Parathyroid adenoma (tissue), 2 donors: ENCODE results near the gene SKIC8.

Experiments used
- H2AFZ ChIP-seq: fragments of 300-600 bp; sonication (generic); one replicate; pipeline ENCODE4 v1.7.0; 2017; ENCODE audit warnings: antibody characterized with exemption, mild to moderate bottlenecking
- H3K27ac ChIP-seq: fragments of 300-600 bp; sonication (generic); one replicate; pipeline ENCODE4 v1.7.0; 2017
- H3K27me3 ChIP-seq: fragments of 300-600 bp; sonication (generic); one replicate; pipeline ENCODE4 v1.7.0; 2017; ENCODE audit warnings: low read length; ENCODE audit not compliant: control insufficient read depth, insufficient read depth
- H3K36me3 ChIP-seq: fragments of 300-600 bp; sonication (generic); one replicate; pipeline ENCODE4 v1.7.0; 2017; ENCODE audit warnings: low read length; ENCODE audit not compliant: control insufficient read depth, insufficient read depth
- H3K4me1 ChIP-seq: fragments of 300-600 bp; sonication (generic); one replicate; pipeline ENCODE4 v1.7.0; 2017; ENCODE audit warnings: control low read depth
- H3K4me2 ChIP-seq: fragments of 300-600 bp; sonication (generic); one replicate; pipeline ENCODE4 v1.7.0; 2017; ENCODE audit warnings: low read length
- H3K4me3 ChIP-seq: fragments of 300-600 bp; sonication (generic); one replicate; pipeline ENCODE4 v1.7.0; 2017; ENCODE audit warnings: low read depth, low read length
- H3K79me2 ChIP-seq: fragments of 300-600 bp; sonication (generic); one replicate; pipeline ENCODE4 v1.7.0; 2017; ENCODE audit warnings: control low read depth
- H3K9ac ChIP-seq: fragments of 300-600 bp; sonication (generic); one replicate; pipeline ENCODE4 v1.7.0; 2017; ENCODE audit warnings: mild to moderate bottlenecking
- H3K9me3 ChIP-seq: fragments of 300-600 bp; sonication (generic); one replicate; pipeline ENCODE4 v1.7.0; 2017; ENCODE audit warnings: low read length; ENCODE audit not compliant: control insufficient read depth
- TF ChIP-seq, protein P1 (sequence below): fragments of 300-600 bp; sonication (generic); IDR thresholded peaks from one replicate; pipeline ENCODE4 v1.7.0; 2017; ENCODE audit warnings: antibody characterized with exemption, mild to moderate bottlenecking
- donor health status: primary hyperparathyroidism.

Gene SKIC8

GRCh38 chr15:78308422-78309032 is 9.1 kb upstream of the SKIC8 start:
- no peak overlapping the region for H3K9ac ChIP-seq
- no peaks in the 10 kb centered on the region for H3K4me1 ChIP-seq
- TF ChIP-seq, protein P1, sequence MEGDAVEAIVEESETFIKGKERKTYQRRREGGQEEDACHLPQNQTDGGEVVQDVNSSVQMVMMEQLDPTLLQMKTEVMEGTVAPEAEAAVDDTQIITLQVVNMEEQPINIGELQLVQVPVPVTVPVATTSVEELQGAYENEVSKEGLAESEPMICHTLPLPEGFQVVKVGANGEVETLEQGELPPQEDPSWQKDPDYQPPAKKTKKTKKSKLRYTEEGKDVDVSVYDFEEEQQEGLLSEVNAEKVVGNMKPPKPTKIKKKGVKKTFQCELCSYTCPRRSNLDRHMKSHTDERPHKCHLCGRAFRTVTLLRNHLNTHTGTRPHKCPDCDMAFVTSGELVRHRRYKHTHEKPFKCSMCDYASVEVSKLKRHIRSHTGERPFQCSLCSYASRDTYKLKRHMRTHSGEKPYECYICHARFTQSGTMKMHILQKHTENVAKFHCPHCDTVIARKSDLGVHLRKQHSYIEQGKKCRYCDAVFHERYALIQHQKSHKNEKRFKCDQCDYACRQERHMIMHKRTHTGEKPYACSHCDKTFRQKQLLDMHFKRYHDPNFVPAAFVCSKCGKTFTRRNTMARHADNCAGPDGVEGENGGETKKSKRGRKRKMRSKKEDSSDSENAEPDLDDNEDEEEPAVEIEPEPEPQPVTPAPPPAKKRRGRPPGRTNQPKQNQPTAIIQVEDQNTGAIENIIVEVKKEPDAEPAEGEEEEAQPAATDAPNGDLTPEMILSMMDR: peak; percentile 38
- H3K27ac ChIP-seq: no peak overlapping the region
- no peak overlapping the region for H3K4me2 ChIP-seq
- no peak overlapping the region for H3K4me3 ChIP-seq
- no peaks in the 10 kb centered on the region for H3K27me3 ChIP-seq
- H3K9me3 ChIP-seq: no peaks in the 10 kb centered on the region
- H3K79me2 ChIP-seq: no peaks in the 10 kb centered on the region
- no peaks in the 10 kb centered on the region for H3K36me3 ChIP-seq
- no peak overlapping the region for H2AFZ ChIP-seq

- Histone ChIP-seq H3K4me1 (no peaks in the 10 kb centered on the region), H3K27ac (no peak overlapping the region), H3K4me2 (no peak overlapping the region), H3K9ac (no peak overlapping the region), H3K9me3 (no peaks in the 10 kb centered on the region), H3K79me2 (no peaks in the 10 kb centered on the region), H3K36me3 (no peaks in the 10 kb centered on the region), H2AFZ (no peak overlapping the region), H3K4me3 (no peak overlapping the region), H3K27me3 (no peaks in the 10 kb centered on the region)
- TF ChIP-seq, protein P1: no peak
These were observed 8.6 kb upstream of the SKIC8 start for GRCh38 chr15:78307976-78308375.

- Histone ChIP-seq H2AFZ (no peak overlapping the region), H3K79me2 (no peaks in the 10 kb centered on the region), H3K9ac (no peak overlapping the region), H3K27ac (no peak overlapping the region), H3K9me3 (no peaks in the 10 kb centered on the region), H3K36me3 (no peaks in the 10 kb centered on the region), H3K4me3 (no peak overlapping the region), H3K4me1 (no peaks in the 10 kb centered on the region), H3K4me2 (no peak overlapping the region), H3K27me3 (no peaks in the 10 kb centered on the region)
- TF ChIP-seq, protein P1: no peak
These were observed 6.9 kb upstream of the SKIC8 start for GRCh38 chr15:78306176-78306774.

DNA sequence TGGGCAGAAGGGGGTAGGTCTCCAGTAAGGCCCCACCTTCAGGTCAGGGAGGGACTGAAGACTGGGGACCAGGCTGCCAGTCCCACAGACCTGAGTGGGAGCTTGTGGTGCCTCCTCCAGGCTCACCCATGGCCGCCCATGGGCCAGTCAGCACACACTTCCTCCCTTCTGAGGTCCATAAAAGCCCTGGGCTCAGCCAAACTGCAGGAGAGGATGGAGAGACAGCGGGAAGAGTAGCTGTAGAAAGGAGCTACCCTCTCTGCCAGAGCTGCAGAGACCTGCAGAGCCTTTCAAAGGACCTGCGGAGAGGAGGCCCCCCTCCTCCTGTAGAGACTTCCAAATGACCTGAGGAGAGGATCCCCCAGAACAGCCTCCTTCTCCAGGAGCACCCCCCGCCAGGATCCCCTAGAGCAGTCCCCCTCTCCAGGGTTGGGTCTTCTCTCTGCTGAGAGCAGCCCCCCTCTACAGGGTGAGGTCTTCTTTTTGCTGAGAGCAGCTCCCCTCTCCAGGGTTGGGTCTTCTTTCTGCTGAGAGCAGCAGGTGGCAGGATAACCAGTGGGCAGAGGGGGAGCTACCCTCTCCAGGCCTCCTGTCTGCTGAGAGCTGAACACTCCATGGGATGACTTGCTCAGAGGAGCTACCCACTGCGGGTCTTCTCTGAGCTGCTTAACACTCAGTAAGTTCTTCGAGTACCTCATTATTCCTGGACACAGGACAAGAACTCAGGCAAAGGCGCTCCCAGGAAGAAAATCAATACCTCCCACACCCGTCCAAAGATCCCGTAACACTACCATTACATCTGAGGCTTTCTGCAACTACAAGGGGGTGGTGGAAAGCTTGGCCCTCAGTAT is 5.0 kb upstream of the SKIC8 start:
- Histone ChIP-seq H3K4me1 (no peaks in the 10 kb centered on the region), H2AFZ (peak overlapping the region; percentile 46), H3K4me3 (no peak overlapping the region), H3K9ac (no peak overlapping the region), H3K9me3 (no peaks in the 10 kb centered on the region), H3K27me3 (no peaks in the 10 kb centered on the region), H3K79me2 (no peaks in the 10 kb centered on the region), H3K36me3 (no peaks in the 10 kb centered on the region), H3K27ac (no peak overlapping the region), H3K4me2 (no peak overlapping the region)
- TF ChIP-seq, protein P1: no peak
